ENCODE data around the gene MROH8. TPM values are rescaled to one million over a fixed set of nuclear protein-coding genes. Genes with fewer than 3 reads are reported as not detected.

Gene MROH8
- total and polyA plus RNA-seq, 2 of the 13 experiments (the other 11 are each of a cell fraction or from before 2014, with no cell fraction given), result 2.6 to 5.5 TPM

- no peak for TF ChIP-seq FUBP1 (CRISPR knock-in tag; IDR thresholded peaks at IDR 0.05; ENCODE audit: borderline replicate concordance)
- 0 out of 2 replicates have a peak, but pooled peaks have one; percentile 85 for TF ChIP-seq ZNF484 (CRISPR knock-in tag; IDR thresholded peaks at IDR 0.05; ENCODE audit: borderline replicate concordance, low read depth)
- 0 out of 2 replicates have a peak, but pooled peaks have one; percentile 82 for TF ChIP-seq NFIB (CRISPR knock-in tag; IDR thresholded peaks at IDR 0.05; ENCODE audit: borderline replicate concordance)
- TF ChIP-seq ZSCAN20 (CRISPR knock-in tag; IDR thresholded peaks at IDR 0.05; ENCODE audit: borderline replicate concordance), result peak; percentile 94
- peak; percentile 98 for TF ChIP-seq BATF2 (CRISPR knock-in tag; IDR thresholded peaks at IDR 0.05)
- TF ChIP-seq ARID5B (CRISPR knock-in tag; IDR thresholded peaks at IDR 0.05), result peak; percentile 78; the same call in 1 of the 2 replicates
- peak; percentile 90 for TF ChIP-seq ZFP37 (CRISPR knock-in tag; IDR thresholded peaks at IDR 0.05; ENCODE audit: borderline replicate concordance)
- peak; percentile 98 for TF ChIP-seq ZFP91 (CRISPR knock-in tag; IDR thresholded peaks at IDR 0.05; ENCODE audit: borderline replicate concordance)
- TF ChIP-seq ZNF720 (CRISPR knock-in tag; IDR thresholded peaks at IDR 0.05), result no peak; the same call in 1 of the 2 replicates
- TF ChIP-seq ZEB1 (IDR thresholded peaks at IDR 0.05; ENCODE audit: insufficient replicate concordance, low read depth), result peak; percentile 63
- peak; percentile 84 to 85 for TF ChIP-seq POLR2A (IDR thresholded peaks at IDR 0.05; ENCODE audit: insufficient read depth in 1 of 2, low read depth in 2 of 2, low read length in 2 of 2)
- no peak for TF ChIP-seq BHLHE40 (IDR thresholded peaks at IDR 0.05; ENCODE audit: low read length)
- TF ChIP-seq CC2D1A (CRISPR knock-in tag; IDR thresholded peaks at IDR 0.05), result no peak
- TF ChIP-seq ZNF530 (CRISPR knock-in tag; IDR thresholded peaks at IDR 0.05; ENCODE audit: low read depth), result peak; percentile 47; the same call in 1 of the 2 replicates
- TF ChIP-seq ZBTB46 (CRISPR knock-in tag; IDR thresholded peaks at IDR 0.05; ENCODE audit: borderline replicate concordance), result peak; percentile 94
- TF ChIP-seq ZMYM4 (CRISPR knock-in tag; IDR thresholded peaks at IDR 0.05), result peak; percentile 78
- TF ChIP-seq ZBTB7B (CRISPR knock-in tag; IDR thresholded peaks at IDR 0.05), result peak; percentile 96
- TF ChIP-seq ZNF224 (CRISPR knock-in tag; IDR thresholded peaks at IDR 0.05), result peak; percentile 99
Observed at GRCh38 chr20:37095599-37096414, 83.5 kb downstream of the MROH8 start, which contains the start of gene RBL1 (continued).

All from HepG2 (cell line).